ENCODE results near the gene LPCAT1. TPM values are rescaled to one million over a fixed set of nuclear protein-coding genes. Genes with fewer than 3 reads are reported as not detected.
"Not testable (repeated sequence)": the region's sequence is repeated elsewhere in the genome, so short reads cannot be mapped to it uniquely, and the experiment has no call there.

LPCAT1 gene
- polyA plus RNA-seq, 1 donor, result 30.6 TPM

GRCh38 chr5:1442222-1443145, 81.3 kb downstream of the LPCAT1 start:
- no peak for DNase-seq

GRCh38 chr5:1441166-1441865, 82.4 kb downstream of the LPCAT1 start:
- DNase-seq, result no peak

DNA sequence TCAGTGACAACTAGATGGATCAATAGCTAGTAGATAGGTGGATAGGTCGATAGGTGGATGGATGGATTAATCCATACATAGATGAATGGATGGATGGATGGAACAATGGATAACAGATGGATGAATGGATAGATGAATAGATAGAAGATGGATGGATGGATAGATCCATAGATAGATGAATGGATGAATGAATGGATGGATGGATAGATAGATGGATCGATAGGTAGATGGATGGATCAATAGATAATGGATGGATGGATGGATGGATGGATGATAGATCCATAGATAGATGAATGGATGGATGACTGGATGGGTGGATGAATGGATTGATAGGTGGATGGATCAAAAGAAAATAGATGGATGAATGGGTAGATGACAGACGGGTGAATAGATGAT, 83.7 kb downstream of the LPCAT1 start:
- DNase-seq, result no peak

- no peak for DNase-seq
These were observed 84.2 kb downstream of the LPCAT1 start for GRCh38 chr5:1439388-1440097.

DNA sequence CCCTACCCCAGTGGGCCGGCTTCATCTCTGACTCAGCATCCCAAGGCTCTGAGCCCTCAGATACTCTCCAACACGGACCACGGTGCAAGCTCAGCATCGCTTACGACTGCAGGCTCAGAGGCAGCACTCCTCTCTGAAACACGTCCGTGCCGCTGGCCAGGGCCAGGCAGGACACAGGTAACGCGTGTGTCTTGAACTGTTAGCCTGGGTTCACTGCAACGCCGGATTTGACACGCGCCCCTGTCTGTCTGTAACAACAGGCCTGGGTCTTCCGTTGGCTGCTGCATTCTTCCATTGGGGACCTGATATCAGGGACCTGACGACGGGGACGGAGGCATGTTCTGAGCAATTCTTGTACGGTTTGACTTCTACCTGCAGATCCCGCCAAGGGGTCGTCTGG, 84.9 kb downstream of the LPCAT1 start:
- DNase-seq, result no peak

DNA sequence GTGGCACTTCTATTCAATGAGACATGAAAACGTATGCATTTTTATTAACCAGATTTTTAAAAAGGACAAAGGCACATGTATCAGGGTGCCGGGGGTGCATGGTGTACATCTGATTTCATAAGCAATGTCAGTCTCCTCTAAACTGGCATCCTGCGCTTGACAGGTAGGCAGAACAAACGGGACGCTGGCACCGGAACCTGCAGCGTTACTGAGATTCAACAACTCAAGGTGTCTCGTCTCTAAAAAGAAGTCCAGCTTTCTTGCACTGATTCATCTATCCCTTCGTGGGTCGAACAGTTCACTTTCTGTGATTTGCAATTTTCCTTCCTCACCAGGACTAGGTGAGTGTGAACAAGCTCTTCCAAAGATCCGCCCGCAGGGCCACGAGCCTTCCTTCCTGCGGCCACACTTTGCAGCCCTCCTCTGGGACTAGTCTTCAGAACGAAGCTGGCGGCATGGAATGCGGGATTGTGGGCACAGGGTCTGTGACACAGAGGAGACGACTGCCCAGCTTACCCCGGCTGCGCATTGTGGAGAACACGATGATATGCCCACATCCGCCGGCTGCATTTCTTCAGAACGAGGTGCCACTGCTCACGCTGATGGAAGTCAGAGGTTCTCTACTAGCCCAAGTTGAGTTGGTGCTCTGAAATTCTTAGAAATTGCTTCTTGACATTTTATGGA, 85.7 kb downstream of the LPCAT1 start:
- no peak for DNase-seq

DNA sequence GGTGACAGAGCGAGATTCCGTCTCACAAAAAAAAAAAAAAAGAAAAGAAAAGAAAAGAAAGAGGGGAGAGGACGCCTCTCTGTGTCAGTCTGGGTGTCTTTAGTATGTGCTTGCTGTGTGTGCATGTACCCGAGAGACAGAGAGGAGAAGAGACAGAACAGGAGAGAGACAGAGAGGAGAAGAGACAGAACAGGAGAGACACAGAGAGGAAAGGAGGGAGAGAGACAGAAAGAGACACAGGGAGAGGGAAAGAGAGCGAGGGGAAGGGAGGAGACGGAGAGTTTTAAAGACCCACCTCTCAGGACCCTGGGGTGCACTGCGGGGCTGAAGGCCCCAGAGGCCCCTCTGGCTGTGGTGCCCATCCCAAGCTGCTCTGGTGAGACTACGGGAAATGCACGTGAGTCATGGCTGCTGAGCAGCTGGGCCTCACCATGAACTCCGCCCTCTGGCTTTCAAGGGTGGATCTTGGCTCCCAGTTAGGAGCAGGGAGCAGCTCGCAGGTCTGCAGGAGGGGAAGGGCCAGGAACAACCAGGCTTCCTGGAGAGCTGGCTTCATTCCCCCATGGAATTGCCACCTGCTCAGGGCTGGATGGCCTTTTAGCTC, 86.4 kb downstream of the LPCAT1 start:
- DNase-seq, result no peak

- no peak for DNase-seq
These were observed 87.1 kb downstream of the LPCAT1 start for GRCh38 chr5:1436681-1437080.

DNA sequence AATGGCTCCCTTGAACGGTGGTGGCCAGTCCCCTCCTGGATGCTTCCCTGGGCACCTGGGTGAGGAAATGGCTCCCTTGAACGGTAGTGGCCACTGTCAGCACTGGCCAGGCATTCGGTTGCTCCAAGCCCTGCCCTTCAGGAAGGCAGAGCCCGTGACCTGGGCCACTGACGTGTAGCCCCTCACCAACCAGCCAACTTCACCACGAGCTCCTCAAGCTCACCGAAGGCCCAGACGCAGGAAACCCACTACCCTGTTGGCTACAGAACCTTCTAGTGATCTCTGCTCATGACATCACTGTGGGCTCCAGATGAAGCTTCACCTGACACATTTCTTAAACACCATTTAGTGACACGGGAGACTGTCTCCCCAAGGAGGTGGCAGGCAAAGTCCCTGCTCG, 87.7 kb downstream of the LPCAT1 start:
- no peak for DNase-seq

- DNase-seq, result no peak
These were observed 88.4 kb downstream of the LPCAT1 start for GRCh38 chr5:1435369-1435768.

DNA sequence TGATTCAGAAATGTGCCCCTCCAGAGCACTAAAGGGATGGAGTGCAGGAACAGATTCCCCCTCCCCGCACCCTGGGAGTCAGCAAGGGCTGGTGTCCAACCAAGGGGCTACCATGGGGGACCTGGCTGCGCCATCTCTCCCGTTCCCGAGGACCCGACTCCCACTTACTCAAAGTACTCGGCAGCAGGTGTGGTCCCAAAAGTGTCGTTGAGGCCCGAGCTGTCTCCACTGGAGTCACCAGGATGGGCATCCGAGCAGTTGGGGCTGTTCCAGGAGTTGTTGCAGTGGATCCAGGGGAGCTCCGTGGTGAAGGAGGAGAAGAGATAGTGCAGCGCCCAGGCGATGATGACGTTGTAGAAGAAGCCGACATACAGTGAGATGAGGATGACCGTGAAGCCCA, 91.5 kb downstream of the LPCAT1 start:
- no peak for DNase-seq

DNA sequence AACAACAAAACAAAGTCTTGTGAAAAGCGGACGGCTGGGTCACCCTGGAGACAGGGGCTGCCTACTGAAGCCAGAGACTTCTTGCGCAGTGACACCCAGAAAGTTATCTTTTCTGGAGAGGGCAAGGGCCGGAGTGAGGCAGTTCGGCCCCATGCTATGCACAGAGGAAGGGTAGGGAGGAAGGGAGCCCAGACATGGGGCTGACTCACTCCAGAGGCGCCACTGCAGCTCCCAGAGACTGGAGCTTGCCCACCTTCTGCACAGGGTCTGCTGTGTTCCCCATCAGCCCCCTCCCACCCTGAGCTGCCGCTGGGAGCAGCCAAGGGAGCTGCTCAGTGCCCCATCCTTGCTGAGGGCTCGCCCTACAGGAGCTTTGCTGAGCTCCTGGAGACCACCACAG, 91.9 kb downstream of the LPCAT1 start:
- DNase-seq, result no peak

- DNase-seq, result no peak
These were observed 92.5 kb downstream of the LPCAT1 start for GRCh38 chr5:1431021-1431811.

GRCh38 chr5:1430121-1430795, 93.5 kb downstream of the LPCAT1 start:
- no peak for DNase-seq

- DNase-seq, result no peak
These were observed 94.3 kb downstream of the LPCAT1 start for GRCh38 chr5:1429496-1429895.

DNA sequence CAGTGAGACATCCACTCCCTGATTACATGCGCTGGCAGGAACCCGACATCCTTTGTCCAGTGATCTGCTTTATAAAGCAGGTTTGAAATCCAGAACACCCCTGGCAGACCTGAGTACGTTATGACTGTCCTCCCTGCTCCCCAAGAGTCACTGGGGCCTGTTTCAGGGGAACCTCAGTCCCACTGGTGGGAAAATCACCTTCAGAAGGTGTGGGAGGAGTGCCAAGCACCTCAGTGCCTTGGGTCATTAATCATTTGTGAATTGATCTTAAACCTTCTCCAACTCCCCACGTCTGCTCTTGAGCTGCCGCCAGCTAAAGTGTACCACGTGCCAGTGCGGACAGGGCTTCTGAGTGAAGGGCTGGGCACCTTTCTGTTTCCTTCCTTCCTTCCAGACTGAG, 94.7 kb downstream of the LPCAT1 start:
- no peak for DNase-seq

- no peak for DNase-seq
These were observed 95.7 kb downstream of the LPCAT1 start for GRCh38 chr5:1428107-1428506.

DNA sequence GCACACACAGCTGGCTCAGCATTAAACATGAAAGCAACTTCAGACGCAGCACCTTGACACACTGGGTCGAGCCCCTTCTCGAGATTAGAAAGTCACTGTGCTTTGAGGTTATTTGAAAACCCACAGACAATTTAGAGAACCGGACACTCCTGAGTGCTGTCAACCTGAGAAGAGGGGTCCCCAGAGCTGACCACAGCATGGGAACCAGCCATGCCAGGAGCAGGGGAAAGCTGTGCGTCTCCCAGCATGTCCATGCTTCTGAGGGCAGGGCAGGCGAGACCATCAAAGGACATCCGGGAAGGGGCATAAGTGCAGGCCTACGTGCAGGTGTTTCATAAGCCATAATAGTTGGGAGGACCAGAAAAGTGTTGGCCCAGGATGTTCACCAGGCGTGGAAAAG, 99.0 kb downstream of the LPCAT1 start:
- no peak for DNase-seq

- DNase-seq, result no peak
These were observed 99.7 kb downstream of the LPCAT1 start for GRCh38 chr5:1423901-1424603.

- DNase-seq, result not testable (repeated sequence)
These were observed 101.2 kb downstream of the LPCAT1 start for GRCh38 chr5:1422522-1422921.
